HL-60 (cell line): ENCODE data around the gene RTN4.
"Not testable (repeated sequence)": the region's sequence is repeated elsewhere in the genome, so short reads cannot be mapped to it uniquely, and the experiment has no call there.

ENCODE experiments used
- DNase-seq, 2 experiments: peaks; one replicate each; pipeline ENCODE4 v3.0.0-alpha.2; 2010 to 2020; ENCODE audit warnings: low read depth in 1 of 2, low spot score in 1 of 2
- H3K27ac ChIP-seq: fragments of 250-450 bp; sonication (Bioruptor Pico); replicated peaks from 2 replicates; pipeline ENCODE4 v1.5.1; 2020; ENCODE audit warnings: mild to moderate bottlenecking, moderate library complexity
- H3K27me3 ChIP-seq: fragments of 250-450 bp; sonication (Bioruptor Pico); 2 replicates; pipeline ENCODE4 v1.5.1; 2021; ENCODE audit warnings: mild to moderate bottlenecking, moderate library complexity; ENCODE audit not compliant: insufficient read depth, poor library complexity, severe bottlenecking
- H3K4me3 ChIP-seq: replicated peaks from 2 replicates; pipeline ENCODE4 v1.5.1; 2011; ENCODE audit warnings: mild to moderate bottlenecking, control low read depth, low read length; ENCODE audit not compliant: insufficient read depth
- CTCF ChIP-seq: IDR thresholded peaks from one replicate; pipeline ENCODE4 v1.5.1; 2011; ENCODE audit warnings: low read length, control low read depth, inconsistent platforms; ENCODE audit not compliant: insufficient read depth
- GABPA ChIP-seq: IDR thresholded peaks from 2 replicates; pipeline ENCODE4 v1.6.1; 2012; ENCODE audit warnings: low read depth
- POLR2AphosphoS5 ChIP-seq: IDR thresholded peaks from 2 replicates; pipeline ENCODE4 v1.6.1; 2012; ENCODE audit warnings: low read depth
- REST ChIP-seq: IDR thresholded peaks from 2 replicates; pipeline ENCODE4 v1.6.1; 2012; ENCODE audit warnings: low read depth; ENCODE audit not compliant: insufficient replicate concordance
- SPI1 ChIP-seq: IDR thresholded peaks from 2 replicates; pipeline ENCODE4 v1.6.1; 2012; ENCODE audit warnings: low read depth, mild to moderate bottlenecking, borderline replicate concordance

RTN4 gene

GRCh38 chr2:55092439-55092838 is 42.2 kb upstream of the RTN4 start:
- no peak overlapping the region for H3K4me3 ChIP-seq
- DNase-seq, result no peak
- no peak for TF ChIP-seq REST
- no peak for TF ChIP-seq GABPA
- no peak for TF ChIP-seq POLR2AphosphoS5
- no peak for TF ChIP-seq CTCF
- TF ChIP-seq SPI1, result no peak
- no peaks in the 10 kb centered on the region for H3K27me3 ChIP-seq
- peak overlapping the region; percentile 4; the same call in 1 of the 2 replicates for H3K27ac ChIP-seq

DNA sequence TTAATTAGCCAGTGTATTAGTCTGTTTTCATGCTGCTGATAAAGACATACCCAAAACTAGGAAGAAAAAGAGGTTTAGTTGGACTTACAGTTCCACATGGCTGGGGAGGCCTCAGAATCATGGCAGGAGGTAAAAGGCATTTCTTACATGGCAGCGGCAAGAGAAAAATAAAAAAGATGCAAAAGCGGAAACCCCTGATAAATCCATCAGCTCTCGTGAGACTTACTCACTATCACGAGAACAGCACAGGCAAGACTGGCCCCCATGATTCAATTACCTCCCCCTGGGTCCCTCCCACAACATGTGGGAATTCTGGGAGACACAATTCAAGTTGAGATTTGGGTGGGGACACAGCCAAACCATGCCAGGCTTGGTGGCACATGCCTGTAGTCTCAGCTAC is 41.4 kb upstream of the RTN4 start:
- peak overlapping the region; percentile 57 for H3K27ac ChIP-seq
- not testable (repeated sequence) for H3K4me3 ChIP-seq, DNase-seq, H3K27me3 ChIP-seq
- TF ChIP-seq SPI1, result peak; percentile 21; the same call in 1 of the 2 replicates

GRCh38 chr2:55090702-55091101 is 40.5 kb upstream of the RTN4 start:
- H3K4me3 ChIP-seq, result no peak overlapping the region
- peak overlapping the region; percentile 57; the same call in 1 of the 2 replicates for H3K27ac ChIP-seq
- peak in 1 of 2 experiments; percentile 73 for DNase-seq
- no peaks in the 10 kb centered on the region for H3K27me3 ChIP-seq
- no peak for TF ChIP-seq GABPA
- TF ChIP-seq POLR2AphosphoS5, result no peak
- TF ChIP-seq SPI1, result no peak
- TF ChIP-seq CTCF, result no peak

DNA sequence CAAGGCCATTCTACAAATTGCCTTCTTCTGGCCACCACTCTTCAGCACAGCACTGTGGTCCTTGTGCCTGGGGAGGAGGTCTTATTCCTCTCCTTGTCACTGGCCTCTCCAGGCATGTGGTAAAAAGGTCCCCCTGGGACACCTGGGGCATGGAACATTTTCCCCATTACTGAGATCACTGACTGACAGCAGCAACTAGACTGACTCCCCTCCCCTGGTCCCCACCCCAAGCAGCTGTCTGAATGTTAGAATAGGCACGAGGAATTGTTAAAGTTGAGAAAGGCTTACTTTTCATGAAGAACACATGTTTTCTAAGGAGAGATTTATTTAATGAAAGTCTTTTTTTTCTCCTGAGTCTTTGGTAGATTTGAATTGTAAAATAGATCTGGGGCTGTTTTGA is 39.5 kb upstream of the RTN4 start:
- H3K4me3 ChIP-seq, result no peak overlapping the region
- TF ChIP-seq CTCF (no peak), GABPA (no peak), REST (no peak), POLR2AphosphoS5 (no peak), SPI1 (no peak)
- no peak overlapping the region for H3K27ac ChIP-seq
- no peak for DNase-seq
- H3K27me3 ChIP-seq, result no peaks in the 10 kb centered on the region
